ENCODE measurements around the gene TBC1D14.

The TBC1D14 gene

GRCh38 chr4:7037425-7037824, 127.8 kb downstream of the TBC1D14 start:
- peaks cover 2% of the 10 kb centered on the region for H3K36me3 ChIP-seq (ENCODE audit: control insufficient read depth, insufficient read depth, low read length)
- H3K27me3 ChIP-seq (replicated peaks; ENCODE audit: control insufficient read depth, insufficient read depth, low read length, poor library complexity, severe bottlenecking) = no peaks in the 10 kb centered on the region
- H3K9me3 ChIP-seq (ENCODE audit: control insufficient read depth, low read length) = no peaks in the 10 kb centered on the region
- H3K27ac ChIP-seq (ENCODE audit: insufficient read depth, low read length, poor library complexity, severe bottlenecking) = no peak overlapping the region
- peaks cover 4% of the 10 kb centered on the region for H3K4me1 ChIP-seq (ENCODE audit: control insufficient read depth, insufficient read depth, low read length, poor library complexity, severe bottlenecking)
- H3K4me3 ChIP-seq (ENCODE audit: insufficient read depth, low read depth, low read length, poor library complexity, severe bottlenecking) = no peak overlapping the region
- DNase-seq = no peak

GRCh38 chr4:7040765-7041164, 131.1 kb downstream of the TBC1D14 start:
- Histone ChIP-seq H3K36me3 (ENCODE audit: control insufficient read depth, insufficient read depth, low read length) (peaks cover 4% of the 10 kb centered on the region), H3K27me3 (replicated peaks; ENCODE audit: control insufficient read depth, insufficient read depth, low read length, poor library complexity, severe bottlenecking) (no peaks in the 10 kb centered on the region), H3K9me3 (ENCODE audit: control insufficient read depth, low read length) (no peaks in the 10 kb centered on the region), H3K4me3 (ENCODE audit: insufficient read depth, low read depth, low read length, poor library complexity, severe bottlenecking) (no peak overlapping the region), H3K4me1 (ENCODE audit: control insufficient read depth, insufficient read depth, low read length, poor library complexity, severe bottlenecking) (peaks cover 22% of the 10 kb centered on the region), H3K27ac (ENCODE audit: insufficient read depth, low read length, poor library complexity, severe bottlenecking) (no peak overlapping the region)
- DNase-seq = no peak

GRCh38 chr4:7041246-7041645, 131.6 kb downstream of the TBC1D14 start:
- no peak for DNase-seq
- Histone ChIP-seq H3K4me3 (ENCODE audit: insufficient read depth, low read depth, low read length, poor library complexity, severe bottlenecking) (no peak overlapping the region), H3K4me1 (ENCODE audit: control insufficient read depth, insufficient read depth, low read length, poor library complexity, severe bottlenecking) (peaks cover 26% of the 10 kb centered on the region), H3K36me3 (ENCODE audit: control insufficient read depth, insufficient read depth, low read length) (peaks cover 6% of the 10 kb centered on the region), H3K9me3 (ENCODE audit: control insufficient read depth, low read length) (no peaks in the 10 kb centered on the region), H3K27me3 (replicated peaks; ENCODE audit: control insufficient read depth, insufficient read depth, low read length, poor library complexity, severe bottlenecking) (no peaks in the 10 kb centered on the region), H3K27ac (ENCODE audit: insufficient read depth, low read length, poor library complexity, severe bottlenecking) (no peak overlapping the region)

GRCh38 chr4:7041801-7042502, 132.3 kb downstream of the TBC1D14 start:
- Histone ChIP-seq H3K36me3 (ENCODE audit: control insufficient read depth, insufficient read depth, low read length) (peaks cover 6% of the 10 kb centered on the region), H3K27ac (ENCODE audit: insufficient read depth, low read length, poor library complexity, severe bottlenecking) (peak overlapping the region; percentile 61), H3K4me1 (ENCODE audit: control insufficient read depth, insufficient read depth, low read length, poor library complexity, severe bottlenecking) (peaks cover 33% of the 10 kb centered on the region), H3K4me3 (ENCODE audit: insufficient read depth, low read depth, low read length, poor library complexity, severe bottlenecking) (peak overlapping the region; percentile 74), H3K27me3 (replicated peaks; ENCODE audit: control insufficient read depth, insufficient read depth, low read length, poor library complexity, severe bottlenecking) (no peaks in the 10 kb centered on the region), H3K9me3 (ENCODE audit: control insufficient read depth, low read length) (no peaks in the 10 kb centered on the region)
- peak in 1 of 3 donors; percentile 11 for DNase-seq

- peaks cover 6% of the 10 kb centered on the region for H3K36me3 ChIP-seq (ENCODE audit: control insufficient read depth, insufficient read depth, low read length)
- H3K4me1 ChIP-seq (ENCODE audit: control insufficient read depth, insufficient read depth, low read length, poor library complexity, severe bottlenecking) = peaks cover 40% of the 10 kb centered on the region
- peak overlapping the region; percentile 74 for H3K4me3 ChIP-seq (ENCODE audit: insufficient read depth, low read depth, low read length, poor library complexity, severe bottlenecking)
- H3K27me3 ChIP-seq (replicated peaks; ENCODE audit: control insufficient read depth, insufficient read depth, low read length, poor library complexity, severe bottlenecking) = no peaks in the 10 kb centered on the region
- DNase-seq = peak; percentile 88 to 91 (median 91)
- peak overlapping the region; percentile 61 for H3K27ac ChIP-seq (ENCODE audit: insufficient read depth, low read length, poor library complexity, severe bottlenecking)
- no peaks in the 10 kb centered on the region for H3K9me3 ChIP-seq (ENCODE audit: control insufficient read depth, low read length)
Observed at GRCh38 chr4:7042503-7043283, 133.1 kb downstream of the TBC1D14 start.

- Histone ChIP-seq H3K4me1 (ENCODE audit: control insufficient read depth, insufficient read depth, low read length, poor library complexity, severe bottlenecking) (peaks cover 40% of the 10 kb centered on the region), H3K4me3 (ENCODE audit: insufficient read depth, low read depth, low read length, poor library complexity, severe bottlenecking) (peak within 1 kb of the TSS; percentile 90), H3K27ac (ENCODE audit: insufficient read depth, low read length, poor library complexity, severe bottlenecking) (peak within 1 kb of the TSS; percentile 67), H3K36me3 (ENCODE audit: control insufficient read depth, insufficient read depth, low read length) (peaks cover 6% of the 10 kb centered on the region), H3K27me3 (replicated peaks; ENCODE audit: control insufficient read depth, insufficient read depth, low read length, poor library complexity, severe bottlenecking) (no peaks in the 10 kb centered on the region), H3K9me3 (ENCODE audit: control insufficient read depth, low read length) (no peaks in the 10 kb centered on the region)
- peak; percentile 31 to 39 (median 32) for DNase-seq
Observed at GRCh38 chr4:7043284-7044136, 133.9 kb downstream of the TBC1D14 start, which contains the start of gene TADA2B. TADA2B (plus strand) TSS chr4:7043372; CDS start chr4:7043580, 208 bp downstream.

GRCh38 chr4:7044137-7044930, 134.7 kb downstream of the TBC1D14 start:
- DNase-seq = no peak
- H3K4me1 ChIP-seq (ENCODE audit: control insufficient read depth, insufficient read depth, low read length, poor library complexity, severe bottlenecking) = peaks cover 40% of the 10 kb centered on the region
- no peaks in the 10 kb centered on the region for H3K9me3 ChIP-seq (ENCODE audit: control insufficient read depth, low read length)
- H3K4me3 ChIP-seq (ENCODE audit: insufficient read depth, low read depth, low read length, poor library complexity, severe bottlenecking) = peak overlapping the region; percentile 90
- H3K27me3 ChIP-seq (replicated peaks; ENCODE audit: control insufficient read depth, insufficient read depth, low read length, poor library complexity, severe bottlenecking) = no peaks in the 10 kb centered on the region
- H3K27ac ChIP-seq (ENCODE audit: insufficient read depth, low read length, poor library complexity, severe bottlenecking) = peak overlapping the region; percentile 67
- peaks cover 10% of the 10 kb centered on the region for H3K36me3 ChIP-seq (ENCODE audit: control insufficient read depth, insufficient read depth, low read length)

- Histone ChIP-seq H3K36me3 (ENCODE audit: control insufficient read depth, insufficient read depth, low read length) (peaks cover 10% of the 10 kb centered on the region), H3K27me3 (replicated peaks; ENCODE audit: control insufficient read depth, insufficient read depth, low read length, poor library complexity, severe bottlenecking) (no peaks in the 10 kb centered on the region), H3K27ac (ENCODE audit: insufficient read depth, low read length, poor library complexity, severe bottlenecking) (no peak overlapping the region), H3K9me3 (ENCODE audit: control insufficient read depth, low read length) (no peaks in the 10 kb centered on the region), H3K4me3 (ENCODE audit: insufficient read depth, low read depth, low read length, poor library complexity, severe bottlenecking) (peak overlapping the region; percentile 19), H3K4me1 (ENCODE audit: control insufficient read depth, insufficient read depth, low read length, poor library complexity, severe bottlenecking) (peaks cover 43% of the 10 kb centered on the region)
- DNase-seq = no peak
Observed at GRCh38 chr4:7045553-7045952, 135.9 kb downstream of the TBC1D14 start.

Measured in effector memory CD4-positive, alpha-beta T cell (primary cell).